Left ventricle myocardium inferior (tissue), 1 donor: ENCODE data around the gene B3GALNT2. TPM values are rescaled to one million over a fixed set of nuclear protein-coding genes. Genes with fewer than 3 reads are reported as not detected.
"Not testable (repeated sequence)": the region's sequence is repeated elsewhere in the genome, so short reads cannot be mapped to it uniquely, and the experiment has no call there.

Source experiments
- DNase-seq: peaks from one replicate; pipeline ENCODE4 v3.0.0-alpha.2; 2020
- H3K27ac ChIP-seq: fragments of 200-600 bp; replicated peaks from 2 replicates; pipeline ENCODE4 v1.8.0; 2021
- H3K27me3 ChIP-seq: fragments of 200-600 bp; 2 replicates; pipeline ENCODE4 v1.8.0; 2021; ENCODE audit warnings: low read depth
- H3K36me3 ChIP-seq: fragments of 200-600 bp; 2 replicates; pipeline ENCODE4 v1.8.0; 2021
- H3K4me1 ChIP-seq: fragments of 200-600 bp; 2 replicates; pipeline ENCODE4 v1.8.0; 2021
- H3K4me3 ChIP-seq: fragments of 200-600 bp; 2 replicates; pipeline ENCODE4 v1.8.0; 2021; ENCODE audit warnings: mild to moderate bottlenecking, moderate library complexity
- H3K9me3 ChIP-seq: fragments of 200-600 bp; replicated peaks from 2 replicates; pipeline ENCODE4 v1.8.0; 2021
- intact Hi-C: fragments of 100-400 bp; cut with micrococcal nuclease; formaldehyde crosslinking; loops from one replicate; pipeline ENCODE4 v1.11.0; 2022
- long read RNA-seq: library from polyadenylated mRNA; unstranded; transcript quantifications from one replicate; pipeline ENCODE4 v2.0.0, GENCODE V29; 2021
- total RNA-seq: library from RNA; stranded (reverse); fragmentation: NEBNext Ultra II Directional; extraction: Animal tissue kit (Norgen Biotek cat#: 25700); gene quantifications from one replicate; pipeline ENCODE4 v1.2.1, GENCODE V29; 2021
- TF ChIP-seq, protein P1 (sequence below): fragments of 200-600 bp; IDR thresholded peaks from 2 replicates; pipeline ENCODE4 v1.8.0; 2021; ENCODE audit warnings: antibody characterized with exemption, mild to moderate bottlenecking, borderline replicate concordance
- donor health status: DM: no; HTN: yes; CAD: no; lungs with severe emphysema.

The B3GALNT2 gene
- total RNA-seq = 23.0 TPM
- long read RNA-seq, transcript B3GALNT2-202 (12 exons, 2,015 nt) = major isoform, 26 of 43 reads
- long read RNA-seq, partial matches to known transcripts = 10 of 43 reads
- long read RNA-seq, other reads (novel, unspliced or antisense) = 7 of 43 reads

DNA sequence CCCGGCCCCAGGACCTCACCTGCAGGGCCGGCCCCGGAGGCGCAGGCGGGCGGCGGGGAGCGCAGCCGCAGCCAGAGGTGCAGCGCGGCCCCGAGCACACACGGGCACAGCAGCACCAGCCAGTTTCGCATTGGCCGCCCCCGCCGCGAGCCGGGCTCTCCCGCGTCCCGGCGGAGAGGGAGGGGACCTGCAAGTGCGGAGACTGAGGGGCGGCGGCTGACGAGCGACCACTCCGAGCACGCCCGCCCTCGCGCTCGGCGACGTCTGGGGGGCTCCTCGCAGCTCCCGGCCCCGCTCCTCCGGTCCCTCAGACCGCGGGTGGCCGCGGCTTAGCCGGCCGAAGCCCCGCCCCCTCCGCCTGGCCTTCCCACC is at the start of gene B3GALNT2:
TSS of gene B3GALNT2 (minus strand) at position 331 of the 372 bp plus-strand sequence. CDS start at position 131, 200 bp downstream.
- no peaks in the 10 kb centered on the region for H3K36me3 ChIP-seq
- DNase-seq = no peak

DNA sequence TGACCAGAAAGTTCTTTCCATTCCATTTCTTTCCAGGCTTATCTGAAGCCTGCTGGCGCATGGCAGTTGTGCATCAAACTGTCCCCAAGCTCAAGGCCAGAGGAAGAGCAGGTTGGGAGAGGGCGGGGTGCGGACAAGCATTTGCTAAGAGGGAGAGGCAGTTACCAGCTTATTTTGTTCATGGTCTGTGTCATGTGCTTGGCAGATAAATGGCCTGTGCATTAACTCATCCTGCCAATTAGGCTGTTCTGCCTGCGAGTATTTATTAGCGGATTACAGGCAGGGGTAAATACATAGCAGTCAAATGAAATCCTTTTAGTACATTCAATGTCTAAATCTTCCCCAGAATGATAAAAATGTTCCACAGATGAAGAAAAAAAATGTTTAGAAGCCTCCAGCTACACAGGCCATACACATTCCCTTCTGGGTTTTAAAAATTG is 48.9 kb upstream of the B3GALNT2 start:
- H3K27me3 ChIP-seq = peaks cover under 1% of the 10 kb centered on the region
- no peak for DNase-seq
- H3K36me3 ChIP-seq = no peaks in the 10 kb centered on the region
- H3K27ac ChIP-seq = no peak overlapping the region
- H3K4me1 ChIP-seq = no peaks in the 10 kb centered on the region
- no peaks in the 10 kb centered on the region for H3K9me3 ChIP-seq
- intact Hi-C loops = no loop called here
- TF ChIP-seq, protein P1, sequence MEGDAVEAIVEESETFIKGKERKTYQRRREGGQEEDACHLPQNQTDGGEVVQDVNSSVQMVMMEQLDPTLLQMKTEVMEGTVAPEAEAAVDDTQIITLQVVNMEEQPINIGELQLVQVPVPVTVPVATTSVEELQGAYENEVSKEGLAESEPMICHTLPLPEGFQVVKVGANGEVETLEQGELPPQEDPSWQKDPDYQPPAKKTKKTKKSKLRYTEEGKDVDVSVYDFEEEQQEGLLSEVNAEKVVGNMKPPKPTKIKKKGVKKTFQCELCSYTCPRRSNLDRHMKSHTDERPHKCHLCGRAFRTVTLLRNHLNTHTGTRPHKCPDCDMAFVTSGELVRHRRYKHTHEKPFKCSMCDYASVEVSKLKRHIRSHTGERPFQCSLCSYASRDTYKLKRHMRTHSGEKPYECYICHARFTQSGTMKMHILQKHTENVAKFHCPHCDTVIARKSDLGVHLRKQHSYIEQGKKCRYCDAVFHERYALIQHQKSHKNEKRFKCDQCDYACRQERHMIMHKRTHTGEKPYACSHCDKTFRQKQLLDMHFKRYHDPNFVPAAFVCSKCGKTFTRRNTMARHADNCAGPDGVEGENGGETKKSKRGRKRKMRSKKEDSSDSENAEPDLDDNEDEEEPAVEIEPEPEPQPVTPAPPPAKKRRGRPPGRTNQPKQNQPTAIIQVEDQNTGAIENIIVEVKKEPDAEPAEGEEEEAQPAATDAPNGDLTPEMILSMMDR = no peak
- no peak overlapping the region for H3K4me3 ChIP-seq

More for the DNA sequence above, at the start of gene B3GALNT2:
- Histone ChIP-seq H3K27me3 (no peaks in the 10 kb centered on the region), H3K9me3 (no peaks in the 10 kb centered on the region), H3K4me1 (peaks cover 51% of the 10 kb centered on the region), H3K4me3 (peak within 1 kb of the TSS; percentile 81), H3K27ac (peak within 1 kb of the TSS; percentile 95)
- intact Hi-C loops = no loop called here
- TF ChIP-seq, protein P1 = no peak

GRCh38 chr1:235552146-235552716 is 48.0 kb upstream of the B3GALNT2 start:
- no peaks in the 10 kb centered on the region for H3K4me1 ChIP-seq
- H3K36me3 ChIP-seq = no peaks in the 10 kb centered on the region
- no peak overlapping the region for H3K27ac ChIP-seq
- DNase-seq = peak; percentile 42
- peaks cover 10% of the 10 kb centered on the region for H3K27me3 ChIP-seq
- no peak overlapping the region for H3K4me3 ChIP-seq
- no peaks in the 10 kb centered on the region for H3K9me3 ChIP-seq
- TF ChIP-seq, protein P1 = no peak
- intact Hi-C loops = no loop called here

DNA sequence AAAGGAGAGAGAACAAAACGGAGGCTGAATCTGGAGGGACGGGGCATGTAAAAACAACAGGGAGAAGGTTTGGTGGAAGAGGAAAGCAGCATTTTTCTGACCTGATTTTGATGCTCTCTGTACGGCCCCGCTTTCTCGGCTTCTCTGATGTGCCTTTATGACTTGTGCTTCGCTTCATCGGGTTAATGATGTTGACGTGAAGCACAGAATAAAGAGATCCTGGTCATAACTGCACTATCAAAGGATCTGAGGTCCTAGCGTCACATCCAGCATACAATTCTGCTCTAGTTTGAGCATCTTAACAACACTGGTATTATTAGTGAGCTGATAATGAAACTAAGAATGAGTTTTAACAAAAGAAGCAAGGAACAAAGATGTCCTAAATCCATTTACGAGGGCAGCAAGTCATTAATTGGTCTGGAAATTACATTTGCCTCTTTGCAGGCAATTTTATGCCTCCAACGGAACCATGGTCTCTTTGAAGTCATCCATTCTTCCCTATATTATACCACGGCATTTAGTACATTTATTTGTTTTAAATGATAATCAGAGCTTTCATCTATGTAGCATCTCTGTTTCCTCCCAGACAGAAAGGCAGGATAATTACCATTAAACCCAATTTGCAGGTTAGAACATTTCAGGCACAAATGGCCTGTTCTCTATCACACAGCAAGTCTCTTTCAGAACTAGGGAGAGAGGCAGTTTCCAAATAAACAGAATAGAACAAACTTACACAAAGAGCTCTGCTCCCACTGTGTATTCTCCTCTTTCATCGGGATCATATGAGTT is 45.3 kb upstream of the B3GALNT2 start:
- peaks cover 31% of the 10 kb centered on the region for H3K27me3 ChIP-seq
- TF ChIP-seq, protein P1 = no peak
- intact Hi-C loops = no loop called here
- H3K4me3 ChIP-seq = no peak overlapping the region
- DNase-seq = no peak
- H3K27ac ChIP-seq = no peak overlapping the region
- H3K9me3 ChIP-seq = no peaks in the 10 kb centered on the region
- H3K36me3 ChIP-seq = no peaks in the 10 kb centered on the region
- H3K4me1 ChIP-seq = no peaks in the 10 kb centered on the region

GRCh38 chr1:235546369-235547155 is 42.3 kb upstream of the B3GALNT2 start:
- H3K4me3 ChIP-seq, H3K9me3 ChIP-seq, H3K4me1 ChIP-seq, H3K27ac ChIP-seq, DNase-seq, H3K36me3 ChIP-seq, intact Hi-C loops: not testable (repeated sequence)
- H3K27me3 ChIP-seq = peaks cover 50% of the 10 kb centered on the region
